ENCODE measurements around the gene ARHGAP18.
A peak's percentile ranks its signal among the peaks of the same experiment; 100 is the strongest.

The ARHGAP18 gene

GRCh38 chr6:129677620-129678325 lies 32.2 kb downstream of the ARHGAP18 start:
- Mint-ChIP-seq H3K27ac (no peak overlapping the region), H3K4me1 (ENCODE audit: low read depth) (peaks cover 62% of the 10 kb centered on the region), H3K4me3 (peak overlapping the region; percentile 24)

GRCh38 chr6:129675669-129676472 lies 34.1 kb downstream of the ARHGAP18 start:
- Mint-ChIP-seq H3K9me3 (no peaks in the 10 kb centered on the region), H3K4me1 (ENCODE audit: low read depth) (peaks cover 63% of the 10 kb centered on the region), H3K36me3 (ENCODE audit: low read depth) (peaks cover 10% of the 10 kb centered on the region), H3K27me3 (ENCODE audit: low read depth) (no peaks in the 10 kb centered on the region), H3K27ac (no peak overlapping the region), H3K4me3 (no peak overlapping the region)
- no peak for DNase-seq (ENCODE audit: low spot score)

More at GRCh38 chr6:129677620-129678325, 32.2 kb downstream of the ARHGAP18 start:
- Mint-ChIP-seq H3K36me3 (ENCODE audit: low read depth) (peaks cover 12% of the 10 kb centered on the region), H3K9me3 (no peaks in the 10 kb centered on the region), H3K27me3 (ENCODE audit: low read depth) (no peaks in the 10 kb centered on the region)
- no peak for DNase-seq (ENCODE audit: low spot score)

- H3K4me3 Mint-ChIP-seq, result peak overlapping the region; percentile 77
- peak overlapping the region; percentile 79 for H3K27ac Mint-ChIP-seq
- peaks cover 55% of the 10 kb centered on the region for H3K4me1 Mint-ChIP-seq (ENCODE audit: low read depth)
- H3K9me3 Mint-ChIP-seq, result no peaks in the 10 kb centered on the region
- no peaks in the 10 kb centered on the region for H3K27me3 Mint-ChIP-seq (ENCODE audit: low read depth)
- peaks cover 8% of the 10 kb centered on the region for H3K36me3 Mint-ChIP-seq (ENCODE audit: low read depth)
- no peak for DNase-seq (ENCODE audit: low spot score)
These were observed 36.2 kb downstream of the ARHGAP18 start for GRCh38 chr6:129673748-129674147.

GRCh38 chr6:129672881-129673631 lies 36.9 kb downstream of the ARHGAP18 start:
- peak; percentile 41 for DNase-seq (ENCODE audit: low spot score)
- Mint-ChIP-seq H3K4me1 (ENCODE audit: low read depth) (peaks cover 49% of the 10 kb centered on the region), H3K27me3 (ENCODE audit: low read depth) (no peaks in the 10 kb centered on the region), H3K27ac (peak overlapping the region; percentile 95), H3K9me3 (no peaks in the 10 kb centered on the region), H3K36me3 (ENCODE audit: low read depth) (peaks cover 8% of the 10 kb centered on the region), H3K4me3 (peak overlapping the region; percentile 77)

- H3K9me3 Mint-ChIP-seq, result no peaks in the 10 kb centered on the region
- H3K36me3 Mint-ChIP-seq (ENCODE audit: low read depth), result peaks cover 7% of the 10 kb centered on the region
- H3K27me3 Mint-ChIP-seq (ENCODE audit: low read depth), result no peaks in the 10 kb centered on the region
- H3K27ac Mint-ChIP-seq, result peak overlapping the region; percentile 95
- peaks cover 45% of the 10 kb centered on the region for H3K4me1 Mint-ChIP-seq (ENCODE audit: low read depth)
- peak overlapping the region; percentile 77 for H3K4me3 Mint-ChIP-seq
- DNase-seq (ENCODE audit: low spot score), result no peak
These were observed 37.7 kb downstream of the ARHGAP18 start for GRCh38 chr6:129672341-129672682.

- H3K4me3 Mint-ChIP-seq, result peak overlapping the region; percentile 77
- no peaks in the 10 kb centered on the region for H3K27me3 Mint-ChIP-seq (ENCODE audit: low read depth)
- peak; percentile 82 for DNase-seq (ENCODE audit: low spot score)
- H3K36me3 Mint-ChIP-seq (ENCODE audit: low read depth), result peaks cover 6% of the 10 kb centered on the region
- H3K9me3 Mint-ChIP-seq, result no peaks in the 10 kb centered on the region
- peaks cover 45% of the 10 kb centered on the region for H3K4me1 Mint-ChIP-seq (ENCODE audit: low read depth)
- peak overlapping the region; percentile 95 for H3K27ac Mint-ChIP-seq
These were observed 38.3 kb downstream of the ARHGAP18 start for GRCh38 chr6:129671442-129672340.

DNA sequence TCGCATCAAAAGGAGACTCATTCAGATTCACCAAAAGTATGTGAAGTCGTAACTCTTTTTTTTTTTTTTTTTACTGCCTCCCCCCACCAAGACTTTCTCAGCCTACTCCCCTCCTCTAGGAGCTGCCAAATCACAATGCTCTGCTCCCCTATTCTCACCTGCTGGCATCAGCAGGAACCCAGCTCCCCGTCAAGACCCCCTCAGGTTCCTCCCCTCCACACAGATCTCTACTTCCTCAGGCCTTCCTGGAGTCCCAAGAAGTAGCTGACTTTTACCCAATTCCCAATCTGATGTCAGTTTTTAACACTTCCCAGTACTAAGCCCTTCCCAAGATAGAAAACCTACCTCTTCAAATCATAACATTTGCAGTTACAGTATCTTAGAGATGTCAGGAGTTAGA lies 39.3 kb downstream of the ARHGAP18 start:
- Mint-ChIP-seq H3K9me3 (no peaks in the 10 kb centered on the region), H3K36me3 (ENCODE audit: low read depth) (peaks cover 5% of the 10 kb centered on the region), H3K4me1 (ENCODE audit: low read depth) (peaks cover 45% of the 10 kb centered on the region), H3K27me3 (ENCODE audit: low read depth) (no peaks in the 10 kb centered on the region), H3K4me3 (no peak overlapping the region), H3K27ac (no peak overlapping the region)
- DNase-seq (ENCODE audit: low spot score), result no peak

DNA sequence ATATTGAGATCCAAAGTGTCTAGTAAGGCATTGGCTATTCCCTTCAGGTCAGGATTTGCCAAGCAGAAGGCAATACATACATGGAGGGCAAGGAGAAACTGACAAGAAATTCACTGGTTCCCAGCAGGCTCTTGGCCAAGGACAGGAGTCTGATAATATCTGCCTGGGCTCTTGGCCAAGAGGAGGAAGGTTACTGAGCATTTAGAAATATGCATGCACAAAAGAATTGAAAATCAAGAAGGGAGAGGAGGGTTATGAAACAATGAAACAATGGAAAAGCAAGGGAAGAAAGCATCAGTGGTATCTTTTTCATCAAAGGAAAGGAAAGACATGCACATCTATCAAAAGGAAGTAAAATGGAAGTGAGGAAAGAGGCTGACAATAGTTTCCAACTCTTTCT lies 42.4 kb downstream of the ARHGAP18 start:
- no peak overlapping the region for H3K27ac Mint-ChIP-seq
- H3K27me3 Mint-ChIP-seq (ENCODE audit: low read depth), result no peaks in the 10 kb centered on the region
- peaks cover 33% of the 10 kb centered on the region for H3K4me1 Mint-ChIP-seq (ENCODE audit: low read depth)
- H3K4me3 Mint-ChIP-seq, result no peak overlapping the region
- H3K36me3 Mint-ChIP-seq (ENCODE audit: low read depth), result no peaks in the 10 kb centered on the region
- no peaks in the 10 kb centered on the region for H3K9me3 Mint-ChIP-seq
- DNase-seq (ENCODE audit: low spot score), result no peak

DNA sequence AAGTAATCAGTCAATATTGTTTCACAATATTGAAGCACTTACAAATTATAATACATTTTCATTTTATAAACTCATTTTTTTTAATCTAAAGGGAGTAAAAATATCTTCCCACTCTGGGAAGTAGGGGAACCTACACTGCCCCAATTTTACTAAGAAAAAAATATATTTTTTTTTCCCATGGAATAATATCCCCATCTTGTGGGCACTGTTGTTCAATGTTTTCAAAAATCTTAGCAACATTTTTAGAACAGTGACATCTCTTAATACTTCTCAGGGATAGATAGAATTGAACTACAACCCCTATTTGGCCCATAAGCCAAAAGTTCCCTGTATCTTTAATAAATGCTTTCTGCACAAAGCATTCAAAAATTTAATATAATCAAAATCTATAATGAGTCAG lies 42.9 kb downstream of the ARHGAP18 start:
- Mint-ChIP-seq H3K36me3 (ENCODE audit: low read depth) (peaks cover 1% of the 10 kb centered on the region), H3K9me3 (no peaks in the 10 kb centered on the region), H3K27ac (no peak overlapping the region), H3K27me3 (ENCODE audit: low read depth) (no peaks in the 10 kb centered on the region), H3K4me3 (no peak overlapping the region), H3K4me1 (ENCODE audit: low read depth) (peaks cover 29% of the 10 kb centered on the region)
- DNase-seq (ENCODE audit: low spot score), result no peak

DNA sequence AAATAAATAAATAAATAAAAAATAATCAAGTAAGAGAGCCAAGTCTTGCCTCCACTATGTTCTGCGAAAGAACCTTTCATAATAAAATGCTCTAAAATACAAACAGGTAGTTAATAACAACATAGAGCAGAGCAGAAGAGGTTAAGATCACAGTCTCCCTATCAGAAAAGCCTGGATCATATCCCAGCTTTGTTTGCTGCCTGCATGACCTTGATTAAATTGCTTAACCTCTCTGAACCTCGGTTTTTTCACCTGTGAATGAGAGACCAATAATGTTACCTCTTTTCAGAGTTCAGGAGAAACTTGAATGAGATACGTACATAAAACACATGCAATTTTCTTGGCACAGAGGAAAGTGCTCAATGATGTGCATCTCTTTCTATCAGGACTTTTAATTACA lies 44.4 kb downstream of the ARHGAP18 start:
- Mint-ChIP-seq H3K27me3 (ENCODE audit: low read depth) (no peaks in the 10 kb centered on the region), H3K36me3 (ENCODE audit: low read depth) (peaks cover 1% of the 10 kb centered on the region), H3K4me3 (no peak overlapping the region), H3K27ac (no peak overlapping the region), H3K4me1 (ENCODE audit: low read depth) (peaks cover 19% of the 10 kb centered on the region), H3K9me3 (no peaks in the 10 kb centered on the region)
- no peak for DNase-seq (ENCODE audit: low spot score)

DNA sequence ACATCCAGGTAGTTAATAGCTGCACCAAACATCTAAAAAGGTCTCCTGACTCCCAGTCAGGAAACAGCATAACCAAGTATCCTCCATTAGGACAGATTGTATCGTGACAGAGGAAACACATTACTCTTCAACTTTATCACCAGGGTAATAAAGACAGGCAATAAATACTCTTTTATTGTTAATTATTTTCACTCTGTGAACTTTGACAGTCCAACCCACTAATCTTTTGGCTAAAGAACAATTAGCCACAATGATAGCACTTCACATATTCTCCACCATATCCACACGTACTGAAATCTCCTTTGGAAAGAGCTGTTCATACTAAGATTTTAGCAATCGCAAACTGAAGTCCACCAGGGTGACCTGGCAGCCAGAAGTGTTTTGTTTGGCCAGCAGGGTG lies 46.4 kb downstream of the ARHGAP18 start:
- Mint-ChIP-seq H3K9me3 (no peaks in the 10 kb centered on the region), H3K36me3 (ENCODE audit: low read depth) (peaks cover 1% of the 10 kb centered on the region), H3K4me3 (no peak overlapping the region), H3K27me3 (ENCODE audit: low read depth) (no peaks in the 10 kb centered on the region), H3K4me1 (ENCODE audit: low read depth) (peaks cover 25% of the 10 kb centered on the region), H3K27ac (no peak overlapping the region)
- DNase-seq (ENCODE audit: low spot score), result no peak

DNA sequence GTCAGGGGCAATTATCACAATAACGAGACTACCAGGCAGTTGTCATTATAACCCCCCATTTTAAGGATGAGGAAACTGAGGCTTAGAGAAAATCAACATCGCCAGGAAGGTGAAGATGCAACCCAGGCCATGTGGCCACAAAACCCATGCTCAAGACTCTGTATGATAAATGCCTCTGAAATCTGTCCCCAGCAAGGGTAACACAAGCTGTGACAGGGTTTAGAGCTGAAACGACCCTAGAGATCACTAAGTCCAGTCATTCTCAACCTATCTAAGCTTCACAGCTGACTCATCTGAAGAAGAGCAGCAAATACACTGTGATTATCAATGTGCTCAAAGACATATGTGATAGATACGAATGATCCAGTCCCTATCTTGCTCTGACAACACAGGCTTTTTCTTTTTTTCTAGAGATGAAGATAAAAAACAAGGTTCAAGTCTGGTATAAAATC lies 47.0 kb downstream of the ARHGAP18 start:
- Mint-ChIP-seq H3K4me3 (no peak overlapping the region), H3K27ac (no peak overlapping the region), H3K36me3 (ENCODE audit: low read depth) (peaks cover 1% of the 10 kb centered on the region), H3K9me3 (no peaks in the 10 kb centered on the region), H3K27me3 (ENCODE audit: low read depth) (no peaks in the 10 kb centered on the region), H3K4me1 (ENCODE audit: low read depth) (peaks cover 25% of the 10 kb centered on the region)
- DNase-seq (ENCODE audit: low spot score), result no peak

DNA sequence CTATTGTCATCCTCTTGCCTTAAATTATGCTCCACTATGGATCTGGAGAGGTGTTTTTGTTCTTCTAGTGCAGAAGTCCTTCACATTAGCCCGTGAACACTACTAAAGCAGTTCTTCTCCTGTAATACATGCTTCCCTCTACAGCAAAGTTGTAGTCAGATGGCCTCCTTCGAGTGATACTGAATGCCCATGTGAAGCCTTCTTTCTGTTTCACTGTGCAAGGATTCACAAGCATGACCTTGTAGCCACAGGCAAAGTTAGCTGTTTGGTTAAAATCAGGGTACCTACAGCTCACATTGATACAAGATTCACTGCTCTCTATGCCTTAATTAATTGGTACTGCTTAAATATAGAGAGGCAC lies 47.6 kb downstream of the ARHGAP18 start:
- Mint-ChIP-seq H3K27ac (no peak overlapping the region), H3K27me3 (ENCODE audit: low read depth) (no peaks in the 10 kb centered on the region), H3K36me3 (ENCODE audit: low read depth) (peaks cover 1% of the 10 kb centered on the region), H3K9me3 (no peaks in the 10 kb centered on the region), H3K4me1 (ENCODE audit: low read depth) (peaks cover 22% of the 10 kb centered on the region), H3K4me3 (no peak overlapping the region)
- no peak for DNase-seq (ENCODE audit: low spot score)
